Body of pancreas (tissue), 4 donors: ENCODE results near the gene CACTIN.

Experiments used
- POLR2A ChIP-seq, 3 donors: fragments of 450-650 bp; IDR thresholded peaks; one replicate each; pipeline ENCODE4 v1.6.1; 2016; ENCODE audit warnings: antibody characterized with exemption in 3 of 3, mild to moderate bottlenecking in 2 of 3
- TF ChIP-seq, protein P1 (sequence below), 7 experiments: fragments of 450-650 bp in 4 of 7; fragments of 200-600 bp in 3 of 7; sonication (generic) in 3 of 7; IDR thresholded peaks; one replicate each; pipeline ENCODE4 v1.5.1; 2016 to 2019; ENCODE audit warnings: antibody characterized with exemption in 7 of 7

- TF ChIP-seq, protein P1, sequence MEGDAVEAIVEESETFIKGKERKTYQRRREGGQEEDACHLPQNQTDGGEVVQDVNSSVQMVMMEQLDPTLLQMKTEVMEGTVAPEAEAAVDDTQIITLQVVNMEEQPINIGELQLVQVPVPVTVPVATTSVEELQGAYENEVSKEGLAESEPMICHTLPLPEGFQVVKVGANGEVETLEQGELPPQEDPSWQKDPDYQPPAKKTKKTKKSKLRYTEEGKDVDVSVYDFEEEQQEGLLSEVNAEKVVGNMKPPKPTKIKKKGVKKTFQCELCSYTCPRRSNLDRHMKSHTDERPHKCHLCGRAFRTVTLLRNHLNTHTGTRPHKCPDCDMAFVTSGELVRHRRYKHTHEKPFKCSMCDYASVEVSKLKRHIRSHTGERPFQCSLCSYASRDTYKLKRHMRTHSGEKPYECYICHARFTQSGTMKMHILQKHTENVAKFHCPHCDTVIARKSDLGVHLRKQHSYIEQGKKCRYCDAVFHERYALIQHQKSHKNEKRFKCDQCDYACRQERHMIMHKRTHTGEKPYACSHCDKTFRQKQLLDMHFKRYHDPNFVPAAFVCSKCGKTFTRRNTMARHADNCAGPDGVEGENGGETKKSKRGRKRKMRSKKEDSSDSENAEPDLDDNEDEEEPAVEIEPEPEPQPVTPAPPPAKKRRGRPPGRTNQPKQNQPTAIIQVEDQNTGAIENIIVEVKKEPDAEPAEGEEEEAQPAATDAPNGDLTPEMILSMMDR (IDR thresholded peaks at IDR 0.05): no peak
- TF ChIP-seq POLR2A (IDR thresholded peaks at IDR 0.05): peak in 1 of 3 donors; percentile 24
Measured at GRCh38 chr19:3669947-3670795, 43.6 kb upstream of the CACTIN start.
